B cell (primary cell): Measurements from ENCODE around the gene CRCP.

Experiments
- EZH2 ChIP-seq: IDR thresholded peaks from 2 replicates; pipeline ENCODE4 v1.6.1; 2012; ENCODE audit warnings: borderline replicate concordance, low read depth, mild to moderate bottlenecking, moderate library complexity, low read length; ENCODE audit not compliant: insufficient read depth, poor library complexity, severe bottlenecking
- TF ChIP-seq, protein P1 (sequence below): fragments of 200-600 bp; IDR thresholded peaks from one replicate; pipeline ENCODE4 v1.8.0; 2022; ENCODE audit warnings: antibody characterized with exemption, mild to moderate bottlenecking

DNA sequence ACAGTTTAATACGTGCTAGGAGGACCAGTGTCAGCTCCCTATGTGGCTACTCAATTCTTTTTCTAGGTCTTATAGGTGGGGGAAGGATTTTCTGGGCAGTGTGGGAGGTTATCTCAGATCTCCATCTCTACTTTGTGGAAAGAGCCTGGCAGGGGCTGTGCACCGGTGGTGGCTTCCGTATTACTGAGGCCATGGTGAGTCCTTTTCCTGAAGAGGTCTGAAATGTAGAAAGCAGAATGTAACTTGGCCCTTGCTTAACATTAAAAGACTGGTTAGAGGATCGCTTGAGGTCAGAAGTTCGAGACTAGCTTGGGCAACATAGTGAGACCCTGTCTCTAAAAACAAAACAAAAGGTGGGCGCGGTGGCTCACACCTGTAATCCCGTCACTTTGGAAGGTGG lies 87.8 kb downstream of the CRCP start:
- TF ChIP-seq, protein P1, sequence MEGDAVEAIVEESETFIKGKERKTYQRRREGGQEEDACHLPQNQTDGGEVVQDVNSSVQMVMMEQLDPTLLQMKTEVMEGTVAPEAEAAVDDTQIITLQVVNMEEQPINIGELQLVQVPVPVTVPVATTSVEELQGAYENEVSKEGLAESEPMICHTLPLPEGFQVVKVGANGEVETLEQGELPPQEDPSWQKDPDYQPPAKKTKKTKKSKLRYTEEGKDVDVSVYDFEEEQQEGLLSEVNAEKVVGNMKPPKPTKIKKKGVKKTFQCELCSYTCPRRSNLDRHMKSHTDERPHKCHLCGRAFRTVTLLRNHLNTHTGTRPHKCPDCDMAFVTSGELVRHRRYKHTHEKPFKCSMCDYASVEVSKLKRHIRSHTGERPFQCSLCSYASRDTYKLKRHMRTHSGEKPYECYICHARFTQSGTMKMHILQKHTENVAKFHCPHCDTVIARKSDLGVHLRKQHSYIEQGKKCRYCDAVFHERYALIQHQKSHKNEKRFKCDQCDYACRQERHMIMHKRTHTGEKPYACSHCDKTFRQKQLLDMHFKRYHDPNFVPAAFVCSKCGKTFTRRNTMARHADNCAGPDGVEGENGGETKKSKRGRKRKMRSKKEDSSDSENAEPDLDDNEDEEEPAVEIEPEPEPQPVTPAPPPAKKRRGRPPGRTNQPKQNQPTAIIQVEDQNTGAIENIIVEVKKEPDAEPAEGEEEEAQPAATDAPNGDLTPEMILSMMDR = no peak
- no peak for TF ChIP-seq EZH2
